Right renal cortex interstitium (tissue), 3 donors: ENCODE data around the gene QSOX1. TPM values are rescaled to one million over a fixed set of nuclear protein-coding genes. Genes with fewer than 3 reads are reported as not detected.

ENCODE experiments used
- DNase-seq, 3 donors: peaks; one replicate each; pipeline ENCODE4 v3.0.0-alpha.2; 2013; ENCODE audit warnings: low read depth in 3 of 3, low spot score in 2 of 3
- polyA plus RNA-seq, 3 donors: library from polyadenylated mRNA; unstranded; fragments of 120-200 nt; gene quantifications; one replicate each; pipeline ENCODE4 v1.2.1, GENCODE V29; 2013; ENCODE audit not compliant: insufficient read length in 3 of 3

QSOX1 gene
- polyA plus RNA-seq, 3 donors, result 49.6 to 67.3 (median 56.4) TPM

DNA sequence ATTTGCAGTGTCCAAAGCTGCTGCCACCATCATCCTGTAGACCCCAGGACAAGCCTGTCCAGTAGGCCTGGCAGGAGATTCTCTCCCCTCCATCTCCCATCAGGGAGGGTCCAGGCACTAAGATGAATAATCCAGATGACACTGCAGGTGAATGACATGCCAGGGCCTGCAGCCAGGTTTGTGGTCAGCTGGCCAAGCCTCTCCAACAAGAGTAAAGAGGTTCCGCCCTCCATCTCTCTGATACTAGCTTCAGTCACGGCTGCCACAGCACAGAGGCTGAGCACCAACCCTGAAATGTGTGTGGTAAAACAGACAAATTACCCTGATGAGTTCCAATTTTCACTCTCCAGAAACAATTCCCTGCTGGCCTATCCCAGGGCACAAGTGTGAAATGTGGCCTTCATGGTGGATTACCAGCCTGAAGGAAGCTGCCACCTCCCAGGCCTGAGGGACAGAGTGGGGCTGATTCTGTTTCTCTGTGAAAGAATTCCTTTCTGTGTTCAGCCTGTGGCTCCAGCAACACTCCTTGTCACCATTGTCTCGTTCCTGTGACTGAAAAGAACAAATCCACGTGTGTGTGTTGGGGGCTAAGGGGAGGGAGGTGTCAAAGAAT lies 55.4 kb downstream of the QSOX1 start:
- DNase-seq, result no peak

DNA sequence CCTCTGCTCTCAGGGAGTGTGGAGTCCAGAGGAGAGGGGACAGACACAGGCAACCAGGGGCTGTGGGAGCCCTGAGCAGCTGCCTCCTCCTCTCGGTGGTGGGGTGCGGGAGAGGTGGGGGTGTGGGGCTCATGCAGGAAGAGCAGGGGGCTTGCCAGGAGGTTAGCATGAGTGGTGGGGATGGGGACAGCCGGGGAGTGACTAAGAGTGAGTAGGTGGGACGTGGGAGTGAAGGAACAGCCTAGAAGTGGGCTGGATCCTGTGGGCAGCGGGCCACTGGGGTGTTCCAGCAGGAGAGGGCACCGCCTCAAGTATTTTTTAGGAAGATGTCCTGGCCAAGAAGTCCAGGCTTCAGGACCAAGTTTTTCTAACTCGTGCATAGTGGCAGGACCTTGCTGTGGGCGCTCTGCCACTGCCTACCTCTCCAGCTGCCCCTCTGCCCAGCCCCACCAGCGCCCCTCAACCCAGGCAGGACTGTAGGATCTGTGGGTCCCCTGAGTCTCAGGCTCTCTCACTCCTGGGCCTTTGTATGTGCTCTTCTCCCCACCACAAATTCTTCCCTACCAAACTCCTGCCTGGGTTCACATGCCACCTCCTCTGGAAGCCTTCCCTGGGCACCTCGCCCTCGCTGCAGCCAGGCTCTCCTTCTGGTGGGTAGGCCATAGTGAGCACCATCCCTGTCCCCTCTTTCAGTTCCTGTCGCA lies 56.6 kb downstream of the QSOX1 start:
- no peak for DNase-seq

DNA sequence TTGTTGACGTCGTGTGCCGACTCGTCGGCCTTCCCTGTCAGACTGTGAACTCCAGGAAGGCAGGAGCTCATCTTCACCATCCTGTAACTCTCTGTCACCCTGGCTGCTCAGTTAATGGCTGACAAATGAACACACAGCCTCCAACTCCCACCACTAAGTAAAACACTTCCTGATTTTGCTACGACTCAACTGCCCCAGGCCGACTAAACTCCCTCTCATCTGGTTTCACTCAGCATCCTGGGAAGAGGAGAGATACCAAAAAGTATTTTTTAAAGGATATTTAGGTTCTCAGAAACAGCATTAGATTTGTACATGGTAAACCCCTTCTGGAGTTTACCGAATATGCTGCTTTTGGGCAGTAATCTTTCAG lies 57.2 kb downstream of the QSOX1 start:
- DNase-seq, result no peak

DNA sequence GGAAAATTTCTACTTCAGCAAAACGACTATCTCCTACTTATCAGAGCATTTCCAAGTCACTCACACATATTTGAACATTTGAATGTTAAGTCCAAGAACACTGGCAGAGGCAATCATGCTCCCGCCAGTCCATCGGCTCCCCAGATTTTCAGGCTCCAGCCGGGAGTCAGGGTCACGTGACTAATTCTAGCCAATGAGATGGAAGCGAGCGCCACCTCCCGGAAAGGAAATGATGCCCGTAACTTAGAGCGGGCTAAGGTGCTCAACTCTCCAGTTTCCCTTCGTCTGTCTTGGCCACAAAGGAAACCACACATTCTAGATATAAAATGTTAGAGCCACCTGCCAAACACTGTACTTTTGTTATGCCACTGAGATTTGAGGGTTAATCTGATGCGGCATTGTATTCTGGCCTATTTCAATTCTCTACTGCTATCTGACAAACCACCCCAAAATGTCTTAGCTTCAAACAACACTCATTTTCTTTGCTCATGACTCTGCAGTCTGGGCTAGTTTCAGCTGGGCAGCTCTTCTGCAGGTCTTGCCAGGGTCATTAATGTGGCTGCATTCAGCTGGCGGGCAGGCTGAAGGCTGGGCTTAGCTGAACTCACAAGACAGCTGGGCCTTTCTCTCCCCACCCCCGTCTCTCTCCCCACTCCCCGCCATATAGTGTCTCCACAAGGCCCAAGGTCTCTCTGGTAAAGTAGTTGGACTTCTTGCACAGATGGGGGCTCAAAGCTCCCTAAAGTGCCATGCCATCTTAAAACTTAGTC lies 58.9 kb downstream of the QSOX1 start:
- DNase-seq, result no peak

DNA sequence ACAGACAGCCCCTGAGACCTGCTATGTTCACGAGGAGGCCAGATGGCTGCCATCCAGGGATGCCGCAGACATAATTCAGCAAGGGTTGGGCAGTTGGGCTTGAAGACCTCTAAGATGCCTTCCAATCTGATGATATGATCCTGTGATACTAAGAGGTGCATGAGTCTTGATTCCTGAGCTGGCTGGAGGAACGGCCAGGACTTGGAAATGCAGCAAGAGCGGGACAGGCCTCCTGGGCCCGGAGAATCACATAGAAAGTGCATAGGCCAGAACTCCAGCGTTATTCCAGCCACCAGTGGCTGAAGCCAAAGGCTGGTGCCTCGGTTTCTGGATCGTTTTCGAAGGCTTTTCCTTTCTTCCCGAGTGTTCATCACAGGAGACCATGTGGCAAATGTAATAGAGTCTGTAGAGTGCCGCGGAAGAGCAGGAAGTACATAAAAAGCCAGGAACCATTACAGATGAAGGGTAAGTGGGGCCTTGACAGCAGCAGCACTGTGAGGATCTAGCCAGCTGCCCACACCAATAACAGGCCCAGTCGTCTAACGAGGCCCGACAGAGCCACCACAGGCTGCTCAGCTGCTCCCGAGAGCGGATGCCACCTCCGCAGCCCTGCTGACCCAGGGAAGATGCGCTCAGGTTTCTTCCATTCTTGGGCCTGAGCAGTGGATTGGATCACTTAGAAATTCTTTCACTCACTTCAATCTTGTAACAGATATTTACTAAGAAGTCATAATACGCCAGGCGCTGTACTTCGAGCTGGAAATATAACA lies 61.4 kb downstream of the QSOX1 start:
- DNase-seq, result no peak

DNA sequence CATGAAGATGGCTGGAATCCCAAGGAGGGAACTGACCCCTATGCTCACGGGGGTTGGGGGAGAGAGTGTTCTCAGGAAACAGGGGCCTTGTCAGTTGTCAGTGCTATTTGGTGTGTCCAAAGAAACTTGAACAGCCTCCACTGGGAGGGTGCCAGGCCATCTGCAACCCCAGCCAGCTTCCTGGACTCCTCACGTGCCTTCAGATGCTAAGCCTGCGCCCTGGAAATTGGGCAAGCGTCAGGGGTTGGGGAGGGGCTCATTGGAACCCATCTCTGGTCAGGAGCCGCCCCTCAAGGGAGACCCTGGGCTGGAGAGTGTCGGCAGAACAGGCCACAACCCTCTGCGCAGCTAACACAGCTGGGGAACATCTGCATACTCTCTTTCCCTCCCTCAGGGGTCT lies 62.3 kb downstream of the QSOX1 start:
- DNase-seq, result no peak

DNA sequence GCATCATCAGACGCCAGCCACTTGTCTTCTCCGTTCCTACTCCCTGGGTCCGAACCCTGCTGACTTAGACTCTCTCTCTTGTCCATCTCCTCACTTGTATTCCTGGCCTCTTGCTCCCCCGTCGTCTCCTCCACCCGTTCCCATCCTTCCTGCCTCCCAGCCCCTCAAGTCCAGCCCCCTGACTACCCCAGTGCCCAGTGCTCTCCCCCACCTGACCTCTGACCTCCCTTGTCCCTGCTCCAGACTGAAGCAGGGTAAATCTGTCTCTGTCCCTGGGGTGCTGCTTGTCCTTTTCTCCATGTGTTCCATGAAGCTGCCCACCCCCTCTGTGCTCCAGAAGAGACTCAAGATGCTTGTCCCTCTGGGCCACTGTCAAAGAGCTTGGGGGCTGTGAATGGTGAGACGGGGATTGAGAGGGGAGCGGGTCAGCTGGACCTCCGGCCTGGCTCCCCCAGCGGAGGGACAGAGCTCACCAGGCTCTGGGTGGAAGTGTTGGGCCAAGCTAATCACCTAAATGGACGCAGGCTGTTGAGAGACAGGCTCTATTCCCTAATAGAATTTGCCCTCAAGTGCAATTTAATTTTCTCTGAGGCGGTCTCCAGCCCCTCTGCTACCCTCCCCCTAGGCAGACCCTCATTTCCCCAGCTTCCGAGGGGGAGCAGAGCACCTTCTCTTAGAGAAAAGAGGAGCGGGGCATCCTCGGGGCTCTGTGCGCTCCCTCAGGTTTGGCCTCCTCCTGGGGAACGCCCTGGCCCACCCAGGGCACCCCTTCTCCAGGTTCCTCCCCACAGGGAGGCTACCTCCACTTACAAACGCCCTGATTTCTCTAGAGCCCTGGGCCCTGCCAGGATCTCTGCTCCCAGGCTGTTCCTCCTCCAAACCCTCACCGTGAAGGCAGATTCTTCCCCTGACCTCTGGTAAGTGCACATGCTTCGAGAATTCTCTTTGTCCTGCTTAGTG lies 64.4 kb downstream of the QSOX1 start:
- no peak for DNase-seq

DNA sequence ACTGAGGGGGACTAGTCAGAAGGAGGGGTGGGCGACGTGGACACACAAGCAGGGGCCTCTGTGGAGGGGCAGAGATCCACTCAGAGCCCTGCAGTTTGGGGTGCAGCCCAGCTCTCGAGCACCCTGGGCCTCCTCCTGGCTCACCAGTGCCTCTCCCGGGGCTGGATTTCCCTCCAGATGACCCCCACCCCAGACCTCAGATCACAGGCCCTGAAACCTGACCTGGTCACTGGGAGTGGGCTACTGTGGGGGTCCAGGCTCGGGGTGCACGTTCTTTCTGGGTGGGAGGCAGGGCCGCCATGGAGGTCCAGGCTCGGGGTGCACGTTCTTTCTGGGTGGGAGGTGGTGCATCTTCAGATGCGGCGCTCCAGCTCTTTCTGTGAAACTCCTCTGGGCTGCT lies 65.1 kb downstream of the QSOX1 start:
- DNase-seq, result no peak

DNA sequence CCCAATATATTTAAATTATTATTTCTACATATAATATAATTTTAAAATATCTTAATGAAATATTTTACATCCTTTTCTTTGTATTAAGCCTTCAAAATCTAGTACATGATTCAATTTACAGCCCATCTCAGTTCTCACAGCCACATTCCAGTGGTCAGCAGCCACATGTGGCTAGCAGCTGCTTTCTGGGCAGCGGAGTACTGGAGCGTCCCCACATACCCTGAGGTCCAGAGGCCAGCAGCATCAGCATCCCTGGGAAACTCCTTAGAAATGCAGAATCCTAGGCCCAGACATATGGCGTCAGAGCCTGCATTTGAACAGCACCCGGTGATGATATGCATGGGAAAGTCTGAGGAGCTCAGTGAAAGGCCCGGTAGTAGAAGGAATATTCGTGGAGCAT lies 66.8 kb downstream of the QSOX1 start:
- DNase-seq, result no peak

DNA sequence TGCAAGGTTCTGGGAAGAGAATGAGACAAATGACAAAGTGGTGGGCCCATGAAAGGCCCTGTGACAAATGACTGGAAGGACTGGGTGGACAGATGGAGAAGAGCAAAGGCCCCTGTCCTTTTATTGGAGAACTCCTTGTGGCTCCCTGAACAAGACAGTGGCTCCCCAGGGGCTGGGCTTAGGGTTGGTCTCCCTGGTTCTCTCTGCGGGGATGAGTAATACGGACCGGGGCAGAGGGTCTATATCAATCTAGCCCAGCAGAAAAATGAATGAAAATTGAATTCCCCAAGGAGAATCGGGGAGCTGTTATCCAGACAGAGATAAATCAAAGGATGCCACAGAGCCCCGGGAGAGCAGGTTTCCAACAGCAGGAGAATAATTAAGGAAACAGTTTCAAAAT lies 70.2 kb downstream of the QSOX1 start:
- no peak for DNase-seq

DNA sequence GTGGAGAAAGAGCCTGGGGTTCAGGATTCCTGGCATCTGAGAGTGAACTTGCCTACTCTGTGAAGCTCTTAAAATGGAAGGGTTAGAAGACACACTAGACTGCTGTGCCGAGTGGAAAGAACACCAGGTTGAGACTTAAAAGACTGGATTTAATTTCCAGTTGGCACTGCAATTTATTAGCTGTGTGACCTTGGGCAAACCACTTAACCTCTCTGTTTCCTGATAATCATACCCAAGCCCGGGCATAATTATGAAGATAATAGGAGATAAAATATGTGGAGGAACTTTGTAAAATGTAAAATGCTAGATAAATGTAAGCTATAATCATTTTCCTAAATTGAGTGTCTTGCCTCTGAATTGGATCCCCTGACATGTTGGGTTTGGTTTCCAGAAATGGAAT lies 70.7 kb downstream of the QSOX1 start:
- no peak for DNase-seq

DNA sequence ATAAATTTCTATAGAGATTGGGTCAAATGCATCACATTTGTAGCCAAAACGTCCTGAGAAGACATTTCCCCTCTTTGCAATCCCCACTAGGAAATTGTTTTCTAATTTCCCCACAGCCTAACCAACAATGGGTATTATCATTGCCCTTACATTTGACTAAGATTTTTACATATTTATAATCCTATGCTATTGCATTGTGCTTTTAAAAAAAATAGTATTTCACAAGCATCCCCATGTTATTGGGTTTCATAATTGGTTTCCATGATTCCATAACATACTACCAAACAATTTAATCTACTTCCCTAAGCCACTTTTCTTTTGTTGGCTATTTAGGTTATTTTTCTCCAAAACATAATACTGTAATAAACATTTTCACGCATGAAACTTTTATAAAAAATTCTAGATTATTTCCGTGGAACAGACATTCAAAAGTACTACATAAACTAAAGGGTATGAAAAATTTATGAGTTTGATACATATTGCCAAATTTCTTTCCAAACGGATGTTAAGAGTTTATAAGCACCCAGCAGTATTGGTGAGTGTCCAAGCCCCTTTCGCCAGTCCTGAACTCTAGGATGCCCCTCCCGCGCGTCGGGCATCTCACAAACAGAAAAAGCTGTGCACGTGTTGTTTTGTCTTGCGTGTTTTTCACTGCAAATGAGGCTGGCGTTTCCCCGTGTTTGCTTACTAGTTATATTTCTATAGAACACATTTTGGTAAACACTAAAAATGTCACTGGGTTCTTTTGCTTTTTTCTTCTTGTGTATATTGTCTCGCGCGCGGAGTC lies 73.4 kb downstream of the QSOX1 start:
- no peak for DNase-seq

DNA sequence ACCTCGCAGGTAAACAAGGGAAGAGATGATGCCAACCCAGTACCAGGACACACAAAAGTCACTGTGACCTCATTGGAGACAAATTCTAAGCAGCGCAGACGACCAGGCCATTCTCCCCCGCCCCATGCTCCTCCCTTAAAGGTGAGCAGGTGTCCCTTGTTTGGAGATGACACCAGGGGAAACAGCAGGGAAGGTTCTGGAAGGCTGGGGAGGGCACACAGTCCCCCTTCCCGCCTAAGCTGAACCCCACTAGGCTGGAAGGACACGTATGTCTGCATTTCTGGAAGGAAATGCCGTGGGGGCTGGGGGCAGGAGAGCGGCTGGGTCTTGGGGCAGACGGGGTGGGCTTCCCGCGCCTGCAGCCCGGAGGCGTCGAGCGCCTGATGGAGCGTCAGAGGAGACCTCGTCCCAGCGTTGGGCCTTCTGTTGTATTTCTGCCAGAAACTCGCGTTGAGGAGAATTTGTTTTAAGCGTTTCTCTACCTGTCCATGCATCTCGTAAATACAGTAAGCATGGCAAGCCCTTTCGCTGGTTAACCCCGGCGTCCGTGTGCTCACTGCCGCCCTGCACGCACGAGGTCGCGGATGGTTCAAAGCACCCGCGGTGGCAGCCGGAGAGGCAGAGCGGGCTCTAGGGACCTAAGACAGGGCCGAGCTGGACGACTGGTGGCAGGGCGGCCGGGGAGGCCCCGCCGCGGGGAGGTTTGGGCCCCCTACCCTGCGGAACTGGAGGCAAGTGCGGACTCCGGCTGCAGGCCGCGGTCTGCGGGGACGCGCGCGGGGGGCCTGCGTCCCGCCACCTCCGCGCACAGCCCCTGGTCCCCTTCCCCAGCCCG lies 74.2 kb downstream of the QSOX1 start:
- DNase-seq, result no peak

DNA sequence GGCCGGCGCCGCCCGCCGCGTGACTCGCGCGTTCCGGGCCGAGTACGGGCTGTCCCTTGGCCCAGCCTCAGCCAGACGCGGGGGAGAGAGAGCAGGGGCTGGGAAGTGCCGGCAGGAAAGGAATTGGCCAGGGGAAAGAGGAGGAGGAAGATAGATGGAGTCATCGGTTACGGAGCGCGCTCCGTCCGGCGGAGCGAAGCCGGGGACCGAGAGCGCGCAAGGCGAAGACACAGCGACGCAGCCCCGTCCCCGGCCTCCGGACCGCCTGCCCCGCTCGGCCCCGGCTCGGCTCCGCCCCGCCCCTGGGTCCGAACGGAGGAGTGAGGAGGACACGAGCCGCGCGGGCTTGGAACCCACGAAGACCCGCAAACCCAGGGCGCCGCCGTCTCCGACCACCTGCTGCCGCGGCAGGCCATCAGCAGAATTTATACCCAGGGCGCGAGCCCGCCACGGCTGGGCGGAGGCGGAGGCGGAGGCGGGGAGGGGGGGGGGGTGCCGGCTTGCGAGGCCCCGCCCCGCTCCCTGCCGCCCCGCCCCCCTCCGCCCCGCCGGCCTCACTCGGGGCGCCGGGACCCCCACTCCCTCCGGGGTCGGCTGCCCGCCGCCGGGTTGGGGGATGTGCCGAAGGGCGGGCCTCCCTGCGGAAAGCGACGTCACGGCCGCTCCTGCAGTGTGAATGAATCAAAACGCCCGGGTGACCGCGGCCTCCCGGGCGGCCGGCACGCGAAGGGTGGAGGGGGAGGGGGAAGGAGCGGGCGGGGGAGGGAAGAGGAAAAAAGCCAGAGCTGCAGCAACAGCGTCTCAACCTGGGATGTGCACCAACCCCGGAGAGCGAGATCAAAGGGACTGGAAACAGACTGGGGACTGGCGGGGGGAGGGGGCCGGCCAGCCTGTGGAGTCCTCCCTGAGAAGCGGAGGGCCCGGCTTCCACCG lies 75.1 kb downstream of the QSOX1 start, which contains the start of gene LHX4:
TSS of gene LHX4 (plus strand) at position 782 of the 933 bp plus-strand sequence. CDS start 266 bp downstream, outside the sequence.
- DNase-seq, result no peak

DNA sequence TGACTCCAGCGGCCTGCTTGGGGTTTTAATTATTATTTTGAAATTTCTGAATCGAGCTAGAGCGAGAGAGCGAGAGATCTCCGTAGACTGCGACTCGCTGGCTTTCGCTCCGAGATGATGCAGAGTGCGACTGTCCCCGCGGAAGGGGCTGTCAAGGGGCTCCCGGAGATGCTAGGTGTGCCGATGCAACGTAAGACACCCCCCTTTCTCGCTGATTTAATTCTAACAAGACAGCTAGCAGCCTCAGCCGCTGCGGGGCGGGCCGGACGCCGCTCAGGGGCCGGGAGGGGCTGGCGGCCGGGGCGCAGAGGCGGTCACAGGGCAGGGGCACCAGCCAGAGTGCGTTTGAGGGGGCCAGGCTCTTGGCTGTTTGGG lies 75.7 kb downstream of the QSOX1 start:
- DNase-seq, result no peak

DNA sequence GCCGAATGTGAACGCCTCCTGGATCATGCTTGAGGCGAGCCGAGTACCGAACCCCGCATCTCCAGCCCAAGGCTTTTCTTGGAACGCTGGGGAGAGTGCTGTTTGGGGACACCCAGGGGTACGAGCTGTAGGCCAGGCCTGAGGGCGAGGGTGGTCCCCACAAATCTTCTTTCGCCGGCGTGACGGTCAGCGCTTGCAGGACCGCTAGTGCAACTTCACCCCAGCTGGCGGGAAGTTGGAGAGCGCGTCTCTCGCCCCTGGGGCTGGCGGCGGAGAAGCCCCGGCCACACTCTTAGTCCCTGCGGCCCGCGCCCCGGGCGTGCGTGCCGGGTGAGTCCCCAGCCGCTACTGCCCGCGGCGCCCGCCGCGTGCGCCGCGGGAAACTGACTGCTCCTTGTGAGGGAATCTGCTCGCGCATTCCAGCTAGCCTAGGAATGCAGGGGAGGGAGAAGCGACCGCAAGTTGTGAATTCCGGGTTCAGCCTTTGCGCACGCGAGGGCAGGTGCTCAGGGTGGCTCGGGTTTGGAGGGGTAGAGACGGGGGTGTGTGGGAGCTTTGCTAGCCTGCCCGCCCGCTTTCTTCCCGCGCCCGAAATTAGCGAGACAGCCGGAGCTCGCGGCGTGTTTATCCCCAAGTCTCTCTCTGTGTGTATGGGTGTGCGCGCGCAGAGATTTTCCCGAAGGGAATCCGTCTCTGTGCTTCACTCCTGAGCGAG lies 76.3 kb downstream of the QSOX1 start:
- DNase-seq, result no peak

DNA sequence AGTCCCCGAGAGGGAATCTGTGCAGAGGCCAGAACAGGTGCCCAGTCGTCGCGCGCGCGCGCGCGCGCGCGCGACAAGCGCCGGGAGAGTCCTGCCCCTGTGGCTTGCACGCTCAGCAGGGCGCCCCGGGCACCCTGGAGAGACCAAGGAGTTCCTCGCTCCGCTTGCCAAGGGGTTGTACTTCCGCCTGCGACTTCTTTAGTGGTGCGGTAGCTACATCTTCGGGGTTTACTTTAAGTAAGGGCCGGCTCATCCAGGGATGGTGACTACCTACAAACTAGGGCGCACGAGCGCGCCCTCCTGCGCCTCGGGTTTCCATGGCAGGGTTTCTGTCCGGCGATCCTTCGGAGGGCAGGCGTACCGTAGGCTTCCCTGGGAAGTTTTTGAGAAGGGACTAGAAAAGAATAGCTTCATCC lies 76.8 kb downstream of the QSOX1 start:
- no peak for DNase-seq
